ENCODE data around the gene CPN2.

DNA sequence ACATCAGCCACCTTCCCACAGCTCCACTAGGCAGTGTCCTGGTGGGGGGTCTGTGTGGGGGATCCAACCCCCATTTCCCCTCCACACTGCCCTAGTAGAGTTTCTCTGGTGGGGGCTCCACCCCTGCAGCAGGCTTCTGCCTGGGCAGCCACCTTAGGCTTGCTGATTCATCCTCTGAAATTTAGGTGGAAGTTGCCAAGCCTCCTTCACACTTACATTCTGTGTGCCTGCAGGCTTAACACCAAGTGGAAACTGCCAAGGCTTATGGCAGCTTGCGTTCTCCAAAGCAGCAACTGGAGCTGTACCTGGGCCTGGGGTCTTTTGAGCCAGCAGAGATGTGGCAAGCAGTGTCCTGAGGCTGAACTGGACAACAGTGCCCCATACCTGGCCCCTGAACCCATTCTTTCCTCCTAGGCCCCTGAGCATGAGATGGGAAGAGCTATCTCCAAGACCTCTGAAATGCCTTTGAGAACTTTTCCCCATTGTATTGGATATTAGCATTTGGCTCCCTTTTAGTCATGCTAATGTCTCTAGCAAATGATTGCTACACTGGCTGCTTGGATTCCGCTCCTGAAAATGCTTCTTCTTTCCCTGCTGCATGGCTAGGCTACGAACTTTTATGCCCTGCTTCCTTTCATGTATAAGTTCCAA is 32.5 kb downstream of the CPN2 start:
- TF ChIP-seq, protein P1, sequence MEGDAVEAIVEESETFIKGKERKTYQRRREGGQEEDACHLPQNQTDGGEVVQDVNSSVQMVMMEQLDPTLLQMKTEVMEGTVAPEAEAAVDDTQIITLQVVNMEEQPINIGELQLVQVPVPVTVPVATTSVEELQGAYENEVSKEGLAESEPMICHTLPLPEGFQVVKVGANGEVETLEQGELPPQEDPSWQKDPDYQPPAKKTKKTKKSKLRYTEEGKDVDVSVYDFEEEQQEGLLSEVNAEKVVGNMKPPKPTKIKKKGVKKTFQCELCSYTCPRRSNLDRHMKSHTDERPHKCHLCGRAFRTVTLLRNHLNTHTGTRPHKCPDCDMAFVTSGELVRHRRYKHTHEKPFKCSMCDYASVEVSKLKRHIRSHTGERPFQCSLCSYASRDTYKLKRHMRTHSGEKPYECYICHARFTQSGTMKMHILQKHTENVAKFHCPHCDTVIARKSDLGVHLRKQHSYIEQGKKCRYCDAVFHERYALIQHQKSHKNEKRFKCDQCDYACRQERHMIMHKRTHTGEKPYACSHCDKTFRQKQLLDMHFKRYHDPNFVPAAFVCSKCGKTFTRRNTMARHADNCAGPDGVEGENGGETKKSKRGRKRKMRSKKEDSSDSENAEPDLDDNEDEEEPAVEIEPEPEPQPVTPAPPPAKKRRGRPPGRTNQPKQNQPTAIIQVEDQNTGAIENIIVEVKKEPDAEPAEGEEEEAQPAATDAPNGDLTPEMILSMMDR (conservative IDR thresholded peaks at IDR 0.05; ENCODE audit: low read depth in 2 of 2), result no peak
- TF ChIP-seq, protein P2, sequence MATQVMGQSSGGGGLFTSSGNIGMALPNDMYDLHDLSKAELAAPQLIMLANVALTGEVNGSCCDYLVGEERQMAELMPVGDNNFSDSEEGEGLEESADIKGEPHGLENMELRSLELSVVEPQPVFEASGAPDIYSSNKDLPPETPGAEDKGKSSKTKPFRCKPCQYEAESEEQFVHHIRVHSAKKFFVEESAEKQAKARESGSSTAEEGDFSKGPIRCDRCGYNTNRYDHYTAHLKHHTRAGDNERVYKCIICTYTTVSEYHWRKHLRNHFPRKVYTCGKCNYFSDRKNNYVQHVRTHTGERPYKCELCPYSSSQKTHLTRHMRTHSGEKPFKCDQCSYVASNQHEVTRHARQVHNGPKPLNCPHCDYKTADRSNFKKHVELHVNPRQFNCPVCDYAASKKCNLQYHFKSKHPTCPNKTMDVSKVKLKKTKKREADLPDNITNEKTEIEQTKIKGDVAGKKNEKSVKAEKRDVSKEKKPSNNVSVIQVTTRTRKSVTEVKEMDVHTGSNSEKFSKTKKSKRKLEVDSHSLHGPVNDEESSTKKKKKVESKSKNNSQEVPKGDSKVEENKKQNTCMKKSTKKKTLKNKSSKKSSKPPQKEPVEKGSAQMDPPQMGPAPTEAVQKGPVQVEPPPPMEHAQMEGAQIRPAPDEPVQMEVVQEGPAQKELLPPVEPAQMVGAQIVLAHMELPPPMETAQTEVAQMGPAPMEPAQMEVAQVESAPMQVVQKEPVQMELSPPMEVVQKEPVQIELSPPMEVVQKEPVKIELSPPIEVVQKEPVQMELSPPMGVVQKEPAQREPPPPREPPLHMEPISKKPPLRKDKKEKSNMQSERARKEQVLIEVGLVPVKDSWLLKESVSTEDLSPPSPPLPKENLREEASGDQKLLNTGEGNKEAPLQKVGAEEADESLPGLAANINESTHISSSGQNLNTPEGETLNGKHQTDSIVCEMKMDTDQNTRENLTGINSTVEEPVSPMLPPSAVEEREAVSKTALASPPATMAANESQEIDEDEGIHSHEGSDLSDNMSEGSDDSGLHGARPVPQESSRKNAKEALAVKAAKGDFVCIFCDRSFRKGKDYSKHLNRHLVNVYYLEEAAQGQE (IDR thresholded peaks at IDR 0.05; ENCODE audit: unreplicated experiment), result no peak
- TF ChIP-seq POLR2AphosphoS5 (IDR thresholded peaks at IDR 0.05; ENCODE audit: low read depth), result no peak
- no peak for TF ChIP-seq EZH2 (IDR thresholded peaks at IDR 0.05; ENCODE audit: low read depth, unreplicated experiment)
- TF ChIP-seq CREB1 (CRISPR knock-in tag; IDR thresholded peaks at IDR 0.05; ENCODE audit: low read depth), result no peak
- no peak for TF ChIP-seq JUNB (IDR thresholded peaks at IDR 0.05; ENCODE audit: unreplicated experiment)
- no peak for TF ChIP-seq NANOG (IDR thresholded peaks at IDR 0.05; ENCODE audit: borderline replicate concordance)

All from GM23338 (cell line).